ENCODE results near the gene BACE2.

The BACE2 gene

GRCh38 chr21:41164981-41165655, 2.8 kb upstream of the BACE2 start:
- H3K27me3 ChIP-seq (ENCODE audit: insufficient read depth, poor library complexity, severe bottlenecking) = peaks cover 27% of the 10 kb centered on the region

DNA sequence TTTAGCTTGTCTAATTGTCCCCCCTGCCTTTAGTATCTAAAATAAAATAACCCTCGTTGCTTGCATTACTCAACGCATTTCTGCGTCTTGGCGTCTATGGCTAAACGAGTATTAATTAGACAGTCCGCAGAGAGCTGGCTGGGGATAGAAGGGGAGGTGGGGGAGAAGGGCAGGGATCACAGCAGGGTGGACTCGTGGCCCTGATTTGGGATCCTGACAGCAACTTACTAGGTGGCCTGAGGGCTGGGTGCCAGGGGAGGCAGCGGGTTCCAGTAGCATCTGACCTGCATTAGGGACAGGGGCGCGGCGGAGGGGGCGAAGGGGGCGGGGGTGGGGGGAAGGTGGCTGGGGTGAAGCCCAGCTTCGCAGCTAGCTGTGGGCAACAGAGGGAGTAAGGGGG, 1.1 kb upstream of the BACE2 start:
- Histone ChIP-seq H3K27me3 (ENCODE audit: insufficient read depth, poor library complexity, severe bottlenecking) (peaks cover 28% of the 10 kb centered on the region), H3K27ac (replicated peaks) (no peak overlapping the region), H3K4me3 (replicated peaks; ENCODE audit: insufficient read depth, low read length) (no peak overlapping the region)
- DNase-seq (ENCODE audit: low read depth in 1 of 2, low spot score in 1 of 2) = no peak
- TF ChIP-seq SPI1 (IDR thresholded peaks at IDR 0.05; ENCODE audit: borderline replicate concordance, low read depth) (no peak), REST (IDR thresholded peaks at IDR 0.05; ENCODE audit: insufficient replicate concordance, low read depth) (no peak), GABPA (IDR thresholded peaks at IDR 0.05; ENCODE audit: low read depth) (no peak), POLR2AphosphoS5 (IDR thresholded peaks at IDR 0.05; ENCODE audit: low read depth) (no peak), CTCF (IDR thresholded peaks at IDR 0.05; ENCODE audit: insufficient read depth, low read length) (no peak)

More at GRCh38 chr21:41164981-41165655, 2.8 kb upstream of the BACE2 start:
- no peak for TF ChIP-seq POLR2AphosphoS5 (IDR thresholded peaks at IDR 0.05; ENCODE audit: low read depth)
- no peak for TF ChIP-seq REST (IDR thresholded peaks at IDR 0.05; ENCODE audit: insufficient replicate concordance, low read depth)
- no peak for TF ChIP-seq CTCF (IDR thresholded peaks at IDR 0.05; ENCODE audit: insufficient read depth, low read length)
- TF ChIP-seq GABPA (IDR thresholded peaks at IDR 0.05; ENCODE audit: low read depth) = no peak
- no peak for TF ChIP-seq SPI1 (IDR thresholded peaks at IDR 0.05; ENCODE audit: borderline replicate concordance, low read depth)
- no peak for DNase-seq (ENCODE audit: low read depth in 1 of 2, low spot score in 1 of 2)
- H3K4me3 ChIP-seq (replicated peaks; ENCODE audit: insufficient read depth, low read length) = no peak overlapping the region
- no peak overlapping the region for H3K27ac ChIP-seq (replicated peaks)

GRCh38 chr21:41168391-41169257, 664 bp downstream of the BACE2 start:
- Histone ChIP-seq H3K27me3 (ENCODE audit: insufficient read depth, poor library complexity, severe bottlenecking) (peaks cover 29% of the 10 kb centered on the region), H3K4me3 (replicated peaks; ENCODE audit: insufficient read depth, low read length) (no peak overlapping the region), H3K27ac (replicated peaks) (no peak overlapping the region)
- TF ChIP-seq CTCF (IDR thresholded peaks at IDR 0.05; ENCODE audit: insufficient read depth, low read length) = no peak
- no peak for DNase-seq (ENCODE audit: low read depth in 1 of 2, low spot score in 1 of 2)
